Gastrocnemius medialis (tissue), 4 donors: ENCODE data around the gene TMEM123. TPM values are rescaled to one million over a fixed set of nuclear protein-coding genes. Genes with fewer than 3 reads are reported as not detected.
A peak's percentile ranks its signal among the peaks of the same experiment; 100 is the strongest.

ENCODE experiments used
- ATAC-seq, 2 donors: fragments of 150-250 bp; one replicate each; pipeline ENCODE4 v1.9.1; 2016
- DNase-seq, 2 donors: peaks; one replicate each; pipeline ENCODE4 v3.0.0-alpha.2; 2019
- H3K27ac ChIP-seq, 4 donors: fragments of 200-600 bp; sonication (generic); 1 replicate in 1 of 4; 2 replicates in 3 of 4; pipeline ENCODE4 v1.5.1; 2016 to 2018; ENCODE audit warnings: mild to moderate bottlenecking in 2 of 4, moderate library complexity in 1 of 4
- H3K27me3 ChIP-seq, 3 donors: fragments of 200-600 bp; sonication (generic) in 2 of 3; 1 replicate in 1 of 3; 2 replicates in 2 of 3; pipeline versions ENCODE4 v1.5.1 to v1.6.0; 2016 to 2019; ENCODE audit warnings: mild to moderate bottlenecking in 1 of 3, moderate library complexity in 1 of 3
- H3K36me3 ChIP-seq, 2 donors: fragments of 200-600 bp; sonication (generic) in 1 of 2; one replicate each; pipeline ENCODE4 v1.5.1; 2017 to 2018
- H3K4me1 ChIP-seq, 2 donors: fragments of 200-600 bp; sonication (generic) in 1 of 2; one replicate each; pipeline ENCODE4 v1.5.1; 2016 to 2017; ENCODE audit warnings: mild to moderate bottlenecking in 2 of 2
- H3K4me3 ChIP-seq, 4 donors: fragments of 200-600 bp; sonication (generic) in 3 of 4; 1 replicate in 1 of 4; 2 replicates in 3 of 4; pipeline ENCODE4 v1.5.1; 2016 to 2019; ENCODE audit warnings: mild to moderate bottlenecking in 2 of 4
- H3K9me3 ChIP-seq, 3 donors: fragments of 200-600 bp; sonication (generic) in 2 of 3; 1 replicate in 1 of 3; 2 replicates in 2 of 3; pipeline ENCODE4 v1.5.1; 2016 to 2019
- CTCF ChIP-seq, 5 experiments: fragments of 450-650 bp in 3 of 5; fragments of 200-600 bp in 2 of 5; sonication (generic) in 2 of 5; IDR thresholded peaks in 4 of 5; conservative IDR thresholded peaks in 1 of 5; 1 replicate in 4 of 5; 2 replicates in 1 of 5; pipeline ENCODE4 v1.5.1; 2016 to 2019; ENCODE audit warnings: antibody characterized with exemption in 5 of 5, mild to moderate bottlenecking in 3 of 5, moderate library complexity in 3 of 5
- POLR2A ChIP-seq, 2 donors: fragments of 450-650 bp; IDR thresholded peaks; one replicate each; pipeline ENCODE4 v1.6.1; 2017; ENCODE audit warnings: antibody characterized with exemption in 2 of 2, mild to moderate bottlenecking in 2 of 2, moderate library complexity in 2 of 2
- in situ Hi-C, 4 donors: fragments of 200-750 bp; cut with MboI; loops; one replicate each; pipeline versions ENCODE4 v1.15.0 to v1.8.0; 2017; ENCODE audit warnings: low sequenced_read_pairs in 4 of 4
- intact Hi-C: fragments of 100-400 bp; cut with DNase I; formaldehyde crosslinking; loops from one replicate; pipeline ENCODE4 v1.15.1; 2023; ENCODE audit warnings: low total_unique reads
- total RNA-seq, 4 donors: library from RNA; depleted of rRNA; stranded (reverse); fragments of >200 nt; gene quantifications; one replicate each; pipeline versions ENCODE4 v1.1.0 to v1.2.3, GENCODE V29; 2016

Gene TMEM123
- total RNA-seq, 4 donors from 2014 or later = 12.5 to 38.0 (median 22.6) TPM

- Histone ChIP-seq H3K27me3 (no peaks in the 10 kb centered on the region), H3K36me3 (no peaks in the 10 kb centered on the region), H3K4me1 (no peaks in the 10 kb centered on the region), H3K4me3 (no peak overlapping the region), H3K27ac (peak overlapping the region in 2 of 4 donors; percentile 11 to 53), H3K9me3 (no peaks in the 10 kb centered on the region)
- ATAC-seq (peak; percentile 46 to 68), DNase-seq (no peak)
- TF ChIP-seq CTCF (IDR thresholded peaks at IDR 0.05 in 4 of 5, conservative IDR thresholded peaks at IDR 0.05 in 1 of 5) = no peak
- no peak for TF ChIP-seq POLR2A (IDR thresholded peaks at IDR 0.05)
- intact Hi-C loops (no loop called here), in situ Hi-C loops (loop anchor here in 1 of 4 donors (25.0 kb wide), 2 partner anchors 90 to 190 kb away; no protein-coding TSS in a partner anchor)
These were observed 24.2 kb upstream of the TMEM123 start for GRCh38 chr11:102476812-102477211.

- intact Hi-C loops (no loop called here), in situ Hi-C loops (loop anchor here in 1 of 4 donors (25.0 kb wide), 2 partner anchors 89 to 189 kb away; no protein-coding TSS in a partner anchor)
- Histone ChIP-seq H3K27ac (no peak overlapping the region), H3K36me3 (no peaks in the 10 kb centered on the region), H3K9me3 (no peaks in the 10 kb centered on the region), H3K4me3 (no peak overlapping the region), H3K27me3 (no peaks in the 10 kb centered on the region), H3K4me1 (no peaks in the 10 kb centered on the region)
- no peak for ATAC-seq
- no peak for DNase-seq
- TF ChIP-seq CTCF (IDR thresholded peaks at IDR 0.05 in 4 of 5, conservative IDR thresholded peaks at IDR 0.05 in 1 of 5) (no peak), POLR2A (IDR thresholded peaks at IDR 0.05) (no peak)
These were observed 23.5 kb upstream of the TMEM123 start for GRCh38 chr11:102476069-102476468.

- Histone ChIP-seq H3K4me3 (no peak overlapping the region), H3K9me3 (no peaks in the 10 kb centered on the region), H3K36me3 (no peaks in the 10 kb centered on the region), H3K27ac (no peak overlapping the region), H3K4me1 (no peaks in the 10 kb centered on the region), H3K27me3 (no peaks in the 10 kb centered on the region)
- ATAC-seq (no peak), DNase-seq (no peak)
- in situ Hi-C loops = no loop called here
- intact Hi-C loops = no loop called here
- TF ChIP-seq CTCF (IDR thresholded peaks at IDR 0.05 in 4 of 5, conservative IDR thresholded peaks at IDR 0.05 in 1 of 5) = no peak
These were observed 21.0 kb upstream of the TMEM123 start for GRCh38 chr11:102473543-102473942.

- Histone ChIP-seq H3K4me1 (no peaks in the 10 kb centered on the region), H3K27ac (no peak overlapping the region), H3K36me3 (no peaks in the 10 kb centered on the region), H3K4me3 (no peak overlapping the region), H3K27me3 (no peaks in the 10 kb centered on the region), H3K9me3 (no peaks in the 10 kb centered on the region)
- TF ChIP-seq POLR2A (IDR thresholded peaks at IDR 0.05) = no peak
- TF ChIP-seq CTCF (IDR thresholded peaks at IDR 0.05 in 4 of 5, conservative IDR thresholded peaks at IDR 0.05 in 1 of 5) = no peak
- ATAC-seq (no peak), DNase-seq (no peak)
- intact Hi-C loops = no loop called here
- in situ Hi-C loops = no loop called here
These were observed 19.6 kb upstream of the TMEM123 start for GRCh38 chr11:102472127-102472526.

GRCh38 chr11:102471474-102471873 is 18.9 kb upstream of the TMEM123 start:
- H3K4me3 ChIP-seq = no peak overlapping the region
- ATAC-seq = no peak
- in situ Hi-C loops = no loop called here
- H3K9me3 ChIP-seq = no peaks in the 10 kb centered on the region
- no peaks in the 10 kb centered on the region for H3K36me3 ChIP-seq
- no peaks in the 10 kb centered on the region for H3K4me1 ChIP-seq
- TF ChIP-seq CTCF (IDR thresholded peaks at IDR 0.05 in 4 of 5, conservative IDR thresholded peaks at IDR 0.05 in 1 of 5) = no peak
- no peak for TF ChIP-seq POLR2A (IDR thresholded peaks at IDR 0.05)
- intact Hi-C loops = no loop called here
- H3K27me3 ChIP-seq = no peaks in the 10 kb centered on the region
- no peak for DNase-seq
- H3K27ac ChIP-seq = no peak overlapping the region
